D721Med (cell line): ENCODE data around the gene TRIM5.

Source experiments
- DNase-seq: peaks from one replicate; pipeline ENCODE4 v3.0.0; 2011; ENCODE audit warnings: low spot score; ENCODE audit not compliant: insufficient read length
- FAIRE-seq: peaks from 2 replicates; lab custom pipeline; 2011; peaks lifted over from hg19 to GRCh38; lab: Jason Lieb, UNC
- CTCF ChIP-seq: IDR thresholded peaks from 2 replicates; pipeline ENCODE4 v1.5.1; 2012; ENCODE audit warnings: mild to moderate bottlenecking, control low read depth; ENCODE audit not compliant: insufficient read depth; ENCODE audit errors: missing control alignments

Gene TRIM5

GRCh38 chr11:5712507-5712906 lies 27.6 kb upstream of the TRIM5 start:
- TF ChIP-seq CTCF = no peak
- no peak for DNase-seq
- no peak for FAIRE-seq

GRCh38 chr11:5705688-5706087 lies 20.8 kb upstream of the TRIM5 start:
- DNase-seq (no peak), FAIRE-seq (no peak)
- TF ChIP-seq CTCF = no peak

GRCh38 chr11:5703741-5704536 lies 19.1 kb upstream of the TRIM5 start:
- FAIRE-seq (no peak), DNase-seq (no peak)
- TF ChIP-seq CTCF = no peak

- TF ChIP-seq CTCF = no peak
These were observed 16.2 kb upstream of the TRIM5 start for GRCh38 chr11:5701055-5701577.

GRCh38 chr11:5700421-5701054 lies 15.7 kb upstream of the TRIM5 start:
- no peak for DNase-seq

More at GRCh38 chr11:5701055-5701577, 16.2 kb upstream of the TRIM5 start:
- FAIRE-seq (no peak), DNase-seq (no peak)

GRCh38 chr11:5698281-5698680 lies 13.4 kb upstream of the TRIM5 start:
- no peak for FAIRE-seq

More at GRCh38 chr11:5700421-5701054, 15.7 kb upstream of the TRIM5 start:
- TF ChIP-seq CTCF = no peak
- FAIRE-seq = no peak

More at GRCh38 chr11:5698281-5698680, 13.4 kb upstream of the TRIM5 start:
- DNase-seq = no peak
- TF ChIP-seq CTCF = no peak
